ENCODE measurements around the gene IDH3A. TPM values are rescaled to one million over a fixed set of nuclear protein-coding genes. Genes with fewer than 3 reads are reported as not detected.

Gene IDH3A
- total RNA-seq, 1 experiment from 2014 or later, result 67.8 TPM

- Histone ChIP-seq H3K79me2 (ENCODE audit: low read depth) (no peaks in the 10 kb centered on the region), H3K4me3 (no peak overlapping the region), H3K27ac (no peak overlapping the region), H3K9me3 (ENCODE audit: insufficient read depth, low read depth) (no peaks in the 10 kb centered on the region), H3K9me2 (ENCODE audit: insufficient read depth) (no peaks in the 10 kb centered on the region), H3K4me1 (replicated peaks; ENCODE audit: insufficient read depth) (peaks cover 46% of the 10 kb centered on the region), H2AFZ (no peak overlapping the region), H3K27me3 (ENCODE audit: insufficient read depth, low read depth) (no peaks in the 10 kb centered on the region), H3K4me2 (peak overlapping the region; percentile 60), H3K36me3 (ENCODE audit: low read depth) (no peaks in the 10 kb centered on the region), H3F3A (ENCODE audit: insufficient read depth, low read depth) (peaks cover 9% of the 10 kb centered on the region; the same call in 1 of the 2 replicates), H4K20me1 (ENCODE audit: insufficient read depth) (no peaks in the 10 kb centered on the region)
- ChIA-PET POLR2A (ENCODE audit: unreplicated experiment) (no interaction called here), CTCF (no interaction called here)
- DNase-seq, result no peak
- intact Hi-C loops (cut with micrococcal nuclease; ENCODE audit: unreplicated experiment), result no loop called here
- BruUV-seq (replicated peaks), result no TSS peak
- no peak for TF ChIP-seq CTCF (conservative IDR thresholded peaks at IDR 0.05)
- TF ChIP-seq EZH2 (IDR thresholded peaks at IDR 0.05; ENCODE audit: low read depth), result no peak
Observed at GRCh38 chr15:78102211-78102610, 47.0 kb upstream of the IDH3A start.

- no peaks in the 10 kb centered on the region for H3K36me3 ChIP-seq (ENCODE audit: low read depth)
- H3K79me2 ChIP-seq (ENCODE audit: low read depth), result no peaks in the 10 kb centered on the region
- CTCF ChIA-PET, result no interaction called here
- no peak overlapping the region for H3K4me3 ChIP-seq
- no peak overlapping the region for H3K4me2 ChIP-seq
- peaks cover 46% of the 10 kb centered on the region for H3K4me1 ChIP-seq (replicated peaks; ENCODE audit: insufficient read depth)
- no TSS peak for BruUV-seq (replicated peaks)
- H3K27ac ChIP-seq, result no peak overlapping the region
- DNase-seq, result no peak
- no peaks in the 10 kb centered on the region for H4K20me1 ChIP-seq (ENCODE audit: insufficient read depth)
- intact Hi-C loops (cut with micrococcal nuclease; ENCODE audit: unreplicated experiment), result no loop called here
- peaks cover 9% of the 10 kb centered on the region; the same call in 1 of the 2 replicates for H3F3A ChIP-seq (ENCODE audit: insufficient read depth, low read depth)
- TF ChIP-seq CTCF (conservative IDR thresholded peaks at IDR 0.05) (no peak), EZH2 (IDR thresholded peaks at IDR 0.05; ENCODE audit: low read depth) (no peak)
- H2AFZ ChIP-seq, result no peak overlapping the region
- POLR2A ChIA-PET (ENCODE audit: unreplicated experiment), result no interaction called here
- no peaks in the 10 kb centered on the region for H3K27me3 ChIP-seq (ENCODE audit: insufficient read depth, low read depth)
- no peaks in the 10 kb centered on the region for H3K9me3 ChIP-seq (ENCODE audit: insufficient read depth, low read depth)
- no peaks in the 10 kb centered on the region for H3K9me2 ChIP-seq (ENCODE audit: insufficient read depth)
Observed at GRCh38 chr15:78102741-78103140, 46.4 kb upstream of the IDH3A start.

- Histone ChIP-seq H3K79me2 (ENCODE audit: low read depth) (no peaks in the 10 kb centered on the region), H3K9me2 (ENCODE audit: insufficient read depth) (no peaks in the 10 kb centered on the region), H3F3A (ENCODE audit: insufficient read depth, low read depth) (peaks cover 9% of the 10 kb centered on the region; the same call in 1 of the 2 replicates), H4K20me1 (ENCODE audit: insufficient read depth) (no peaks in the 10 kb centered on the region), H3K27me3 (ENCODE audit: insufficient read depth, low read depth) (no peaks in the 10 kb centered on the region), H2AFZ (no peak overlapping the region; the same call in 1 of the 2 replicates), H3K36me3 (ENCODE audit: low read depth) (no peaks in the 10 kb centered on the region), H3K4me1 (replicated peaks; ENCODE audit: insufficient read depth) (peaks cover 46% of the 10 kb centered on the region), H3K27ac (0 out of 2 replicates have a peak overlapping the region, but pooled peaks have one; percentile 12), H3K4me2 (peak overlapping the region; percentile 42), H3K4me3 (no peak overlapping the region), H3K9me3 (ENCODE audit: insufficient read depth, low read depth) (no peaks in the 10 kb centered on the region)
- no peak for TF ChIP-seq CTCF (conservative IDR thresholded peaks at IDR 0.05)
- TF ChIP-seq EZH2 (IDR thresholded peaks at IDR 0.05; ENCODE audit: low read depth), result no peak
- no TSS peak for BruUV-seq (replicated peaks)
- intact Hi-C loops (cut with micrococcal nuclease; ENCODE audit: unreplicated experiment), result no loop called here
- ChIA-PET CTCF (no interaction called here), POLR2A (ENCODE audit: unreplicated experiment) (no interaction called here)
- DNase-seq, result peak; percentile 35 to 48
Observed at GRCh38 chr15:78103406-78104118, 45.6 kb upstream of the IDH3A start.
